ENCODE measurements around the gene KCNH8. TPM values are rescaled to one million over a fixed set of nuclear protein-coding genes. Genes with fewer than 3 reads are reported as not detected.
"Not testable (repeated sequence)": the region's sequence is repeated elsewhere in the genome, so short reads cannot be mapped to it uniquely, and the experiment has no call there.

KCNH8 gene
- total RNA-seq, 1 donor from 2014 or later = 0.05 TPM

GRCh38 chr3:19233882-19234784 lies 85.8 kb downstream of the KCNH8 start:
- intact Hi-C loops (cut with micrococcal nuclease); DNase-seq; ATAC-seq: not testable (repeated sequence)

- intact Hi-C loops (cut with micrococcal nuclease) = no loop called here
- no peak for DNase-seq
- ATAC-seq = no peak
Observed at GRCh38 chr3:19248143-19248542, 99.8 kb downstream of the KCNH8 start.

- ATAC-seq (no peak), DNase-seq (no peak)
Observed at GRCh38 chr3:19248767-19249166, 100.5 kb downstream of the KCNH8 start.

GRCh38 chr3:19250959-19251610 lies 102.8 kb downstream of the KCNH8 start:
- ATAC-seq (no peak), DNase-seq (no peak)
- intact Hi-C loops (cut with micrococcal nuclease) = no loop called here

More at GRCh38 chr3:19248767-19249166, 100.5 kb downstream of the KCNH8 start:
- intact Hi-C loops (cut with micrococcal nuclease) = no loop called here

GRCh38 chr3:19254189-19254588 lies 105.9 kb downstream of the KCNH8 start:
- ATAC-seq (no peak), DNase-seq (no peak)
- intact Hi-C loops (cut with micrococcal nuclease) = no loop called here

GRCh38 chr3:19254784-19255338 lies 106.6 kb downstream of the KCNH8 start:
- DNase-seq (no peak), ATAC-seq (no peak)
- intact Hi-C loops (cut with micrococcal nuclease) = no loop called here

GRCh38 chr3:19256313-19256712 lies 108.0 kb downstream of the KCNH8 start:
- ATAC-seq (no peak), DNase-seq (no peak)
- intact Hi-C loops (cut with micrococcal nuclease) = no loop called here

GRCh38 chr3:19263606-19264005 lies 115.3 kb downstream of the KCNH8 start:
- DNase-seq (no peak), ATAC-seq (no peak)
- intact Hi-C loops (cut with micrococcal nuclease) = no loop called here

GRCh38 chr3:19264424-19264823 lies 116.1 kb downstream of the KCNH8 start:
- intact Hi-C loops (cut with micrococcal nuclease) = no loop called here
- DNase-seq = no peak
- no peak for ATAC-seq

- intact Hi-C loops (cut with micrococcal nuclease) = no loop called here
- no peak for DNase-seq
- no peak for ATAC-seq
Observed at GRCh38 chr3:19267040-19267439, 118.7 kb downstream of the KCNH8 start.

GRCh38 chr3:19270481-19270880 lies 122.2 kb downstream of the KCNH8 start:
- no peak for DNase-seq
- ATAC-seq = no peak
- intact Hi-C loops (cut with micrococcal nuclease) = no loop called here

GRCh38 chr3:19272296-19272695 lies 124.0 kb downstream of the KCNH8 start:
- intact Hi-C loops (cut with micrococcal nuclease) = no loop called here
- ATAC-seq (no peak), DNase-seq (no peak)

GRCh38 chr3:19273091-19273490 lies 124.8 kb downstream of the KCNH8 start:
- DNase-seq = no peak
- intact Hi-C loops (cut with micrococcal nuclease) = no loop called here
- ATAC-seq = no peak

GRCh38 chr3:19274576-19274975 lies 126.3 kb downstream of the KCNH8 start:
- DNase-seq (no peak), ATAC-seq (no peak)
- intact Hi-C loops (cut with micrococcal nuclease) = no loop called here

GRCh38 chr3:19284974-19285373 lies 136.7 kb downstream of the KCNH8 start:
- no peak for ATAC-seq
- intact Hi-C loops (cut with micrococcal nuclease) = no loop called here

GRCh38 chr3:19293295-19293694 lies 145.0 kb downstream of the KCNH8 start:
- intact Hi-C loops (cut with micrococcal nuclease) = no loop called here
- ATAC-seq (no peak), DNase-seq (no peak)

More at GRCh38 chr3:19284974-19285373, 136.7 kb downstream of the KCNH8 start:
- no peak for DNase-seq

- no peak for DNase-seq
- intact Hi-C loops (cut with micrococcal nuclease) = no loop called here
- ATAC-seq = no peak
Observed at GRCh38 chr3:19295208-19295607, 146.9 kb downstream of the KCNH8 start.

- intact Hi-C loops (cut with micrococcal nuclease) = no loop called here
- DNase-seq (no peak), ATAC-seq (no peak)
Observed at GRCh38 chr3:19331931-19332330, 183.6 kb downstream of the KCNH8 start.

GRCh38 chr3:19334120-19334519 lies 185.8 kb downstream of the KCNH8 start:
- intact Hi-C loops (cut with micrococcal nuclease) = no loop called here
- no peak for ATAC-seq
- DNase-seq = no peak

GRCh38 chr3:19338769-19339168 lies 190.5 kb downstream of the KCNH8 start:
- intact Hi-C loops (cut with micrococcal nuclease) = no loop called here
- DNase-seq (no peak), ATAC-seq (no peak)
